ENCODE results near the gene NDUFS7. TPM values are rescaled to one million over a fixed set of nuclear protein-coding genes. Genes with fewer than 3 reads are reported as not detected.

NDUFS7 gene
- total and polyA plus RNA-seq, 9 of the 15 experiments (the other 6 are each of a cell fraction or from before 2014, with no cell fraction given), result 6.0 to 271 (median 60.6) TPM

GRCh38 chr19:1406774-1407527, 23.2 kb downstream of the NDUFS7 start (continued):
- no peak for TF ChIP-seq ZNF609 (CRISPR knock-in tag; IDR thresholded peaks at IDR 0.05; ENCODE audit: borderline replicate concordance)
- no peak for TF ChIP-seq RBM17 (IDR thresholded peaks at IDR 0.05; ENCODE audit: borderline replicate concordance, low read depth, low read length)
- no peak for TF ChIP-seq MTA2 (IDR thresholded peaks at IDR 0.05; ENCODE audit: low read depth)
- peak in 1 of 2 experiments; percentile 76; a peak in 1 of 4 replicates for TF ChIP-seq TEAD1 (CRISPR knock-in tag; IDR thresholded peaks at IDR 0.05)
- peak; percentile 90 for TF ChIP-seq ZNF143 (CRISPR knock-in tag; IDR thresholded peaks at IDR 0.05)
- no peak for TF ChIP-seq ZNF134 (CRISPR knock-in tag; conservative IDR thresholded peaks at IDR 0.05)
- TF ChIP-seq HNRNPUL1 (IDR thresholded peaks at IDR 0.05; ENCODE audit: low read length), result no peak
- no peak for TF ChIP-seq ESRRB (CRISPR knock-in tag; IDR thresholded peaks at IDR 0.05; ENCODE audit: borderline replicate concordance)
- no peak for TF ChIP-seq ZNF274 (IDR thresholded peaks at IDR 0.05; ENCODE audit: borderline replicate concordance, low read depth, low read length)
- TF ChIP-seq NR1H2 (CRISPR knock-in tag; IDR thresholded peaks at IDR 0.05), result no peak
- TF ChIP-seq PHF8 (IDR thresholded peaks at IDR 0.05; ENCODE audit: borderline replicate concordance, low read length), result peak; percentile 72; the same call in 1 of the 2 replicates
- no peak for TF ChIP-seq XRCC5 (IDR thresholded peaks at IDR 0.05; ENCODE audit: low read depth, low read length)
- TF ChIP-seq L3MBTL2 (IDR thresholded peaks at IDR 0.05), result peak; percentile 99
- no peak for TF ChIP-seq PATZ1 (CRISPR knock-in tag; IDR thresholded peaks at IDR 0.05; ENCODE audit: borderline replicate concordance)
- no peak for TF ChIP-seq ZNF146 (CRISPR knock-in tag; IDR thresholded peaks at IDR 0.05; ENCODE audit: unreplicated experiment)
- peak; percentile 96 for TF ChIP-seq ZNF175 (CRISPR knock-in tag; IDR thresholded peaks at IDR 0.05; ENCODE audit: low read depth)
- TF ChIP-seq HEY1 (CRISPR knock-in tag; IDR thresholded peaks at IDR 0.05; ENCODE audit: borderline replicate concordance), result no peak
- TF ChIP-seq FOXA1 (IDR thresholded peaks at IDR 0.05; ENCODE audit: borderline replicate concordance), result no peak
- peak; percentile 69 for TF ChIP-seq DPF2 (IDR thresholded peaks at IDR 0.05)
- no peak for TF ChIP-seq ETS2 (tag; IDR thresholded peaks at IDR 0.05; ENCODE audit: borderline replicate concordance, poor library complexity, severe bottlenecking)
- no peak for TF ChIP-seq PCBP2 (IDR thresholded peaks at IDR 0.05; ENCODE audit: low read depth, low read length, poor library complexity, severe bottlenecking)
- no peak for TF ChIP-seq PHF21A (IDR thresholded peaks at IDR 0.05; ENCODE audit: borderline replicate concordance, low read depth)
- no peak for TF ChIP-seq PHB2 (IDR thresholded peaks at IDR 0.05; ENCODE audit: low read depth)
